Measurements from ENCODE around the gene SBNO2. TPM values are rescaled to one million over a fixed set of nuclear protein-coding genes. Genes with fewer than 3 reads are reported as not detected.

Gene SBNO2
- total and polyA plus RNA-seq, 9 of the 15 experiments (the other 6 are each of a cell fraction or from before 2014, with no cell fraction given): 0.01 to 46.2 (median 6.7) TPM

DNA sequence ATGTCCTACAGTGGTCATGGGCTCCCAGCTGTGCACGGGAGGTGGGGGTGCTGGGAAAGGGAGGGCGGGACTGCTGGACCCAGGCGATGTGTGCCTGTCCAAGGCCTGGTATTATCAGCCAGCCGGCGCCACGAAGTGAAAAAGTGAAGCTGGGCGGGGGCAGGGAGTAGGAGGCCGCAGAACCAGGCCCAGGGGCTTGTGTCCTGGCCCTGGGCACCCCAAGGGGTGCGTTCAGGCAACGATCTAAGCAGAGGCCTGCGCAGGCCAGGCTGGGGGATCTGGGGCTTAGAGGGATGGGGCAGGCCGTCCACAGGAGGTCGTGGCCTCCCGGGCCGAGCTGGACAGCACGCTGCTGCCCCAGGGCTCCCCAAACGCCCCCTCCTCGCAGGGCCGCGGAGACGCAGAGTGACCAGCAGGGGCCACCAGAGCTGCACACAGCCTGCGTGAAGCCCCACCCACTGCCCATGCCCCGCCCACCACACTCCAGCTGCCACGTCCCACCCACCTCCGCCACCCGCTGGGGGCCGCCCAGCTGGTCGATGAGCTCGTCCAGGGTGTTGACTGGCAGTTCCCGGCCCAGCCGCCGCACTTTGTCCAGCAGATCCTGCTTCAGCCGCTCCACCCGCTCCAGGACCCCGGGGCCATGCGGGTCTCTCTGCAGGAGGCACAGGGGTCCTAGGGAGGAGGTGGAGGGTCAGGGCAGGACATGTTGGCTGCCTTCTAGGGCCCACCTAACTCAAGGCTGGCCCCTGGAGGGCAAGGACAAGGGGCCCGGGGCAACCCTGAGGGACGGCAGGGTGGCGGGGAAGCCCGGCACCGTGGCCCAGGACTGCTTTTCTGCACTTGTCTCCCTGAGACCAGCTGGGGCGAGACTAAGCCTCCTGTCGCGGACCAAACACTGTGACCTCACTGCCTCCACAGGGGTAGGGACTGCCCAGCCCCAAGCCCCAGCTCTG, 60.8 kb downstream of the SBNO2 start (continued):
- TF ChIP-seq TCF7 (IDR thresholded peaks at IDR 0.05; ENCODE audit: borderline replicate concordance) (no peak), ZNF121 (CRISPR knock-in tag; conservative IDR thresholded peaks at IDR 0.05) (no peak), KLF1 (tag; IDR thresholded peaks at IDR 0.05) (no peak), FOXP1 (CRISPR knock-in tag; IDR thresholded peaks at IDR 0.05) (0 out of 2 replicates have a peak, but pooled peaks have one; percentile 9), ZFX (CRISPR knock-in tag; IDR thresholded peaks at IDR 0.05) (peak; percentile 59), NR2C1 (IDR thresholded peaks at IDR 0.05) (no peak), NR2C1 (tag; IDR thresholded peaks at IDR 0.05) (no peak), ATF7 (IDR thresholded peaks at IDR 0.05) (no peak; the same call in 1 of the 2 replicates), KAT7 (CRISPR knock-in tag; IDR thresholded peaks at IDR 0.05; ENCODE audit: borderline replicate concordance) (no peak; the same call in 1 of the 2 replicates), PCBP1 (IDR thresholded peaks at IDR 0.05; ENCODE audit: low read depth, low read length, poor library complexity, severe bottlenecking) (no peak), ZNF75A (CRISPR knock-in tag; IDR thresholded peaks at IDR 0.05) (no peak), CXXC5 (CRISPR knock-in tag; IDR thresholded peaks at IDR 0.05) (peak; percentile 38), ZFPM2 (CRISPR knock-in tag; IDR thresholded peaks at IDR 0.05) (no peak), MTF1 (CRISPR knock-in tag; IDR thresholded peaks at IDR 0.05; ENCODE audit: borderline replicate concordance) (no peak)
- TF ChIP-seq, protein P1, sequence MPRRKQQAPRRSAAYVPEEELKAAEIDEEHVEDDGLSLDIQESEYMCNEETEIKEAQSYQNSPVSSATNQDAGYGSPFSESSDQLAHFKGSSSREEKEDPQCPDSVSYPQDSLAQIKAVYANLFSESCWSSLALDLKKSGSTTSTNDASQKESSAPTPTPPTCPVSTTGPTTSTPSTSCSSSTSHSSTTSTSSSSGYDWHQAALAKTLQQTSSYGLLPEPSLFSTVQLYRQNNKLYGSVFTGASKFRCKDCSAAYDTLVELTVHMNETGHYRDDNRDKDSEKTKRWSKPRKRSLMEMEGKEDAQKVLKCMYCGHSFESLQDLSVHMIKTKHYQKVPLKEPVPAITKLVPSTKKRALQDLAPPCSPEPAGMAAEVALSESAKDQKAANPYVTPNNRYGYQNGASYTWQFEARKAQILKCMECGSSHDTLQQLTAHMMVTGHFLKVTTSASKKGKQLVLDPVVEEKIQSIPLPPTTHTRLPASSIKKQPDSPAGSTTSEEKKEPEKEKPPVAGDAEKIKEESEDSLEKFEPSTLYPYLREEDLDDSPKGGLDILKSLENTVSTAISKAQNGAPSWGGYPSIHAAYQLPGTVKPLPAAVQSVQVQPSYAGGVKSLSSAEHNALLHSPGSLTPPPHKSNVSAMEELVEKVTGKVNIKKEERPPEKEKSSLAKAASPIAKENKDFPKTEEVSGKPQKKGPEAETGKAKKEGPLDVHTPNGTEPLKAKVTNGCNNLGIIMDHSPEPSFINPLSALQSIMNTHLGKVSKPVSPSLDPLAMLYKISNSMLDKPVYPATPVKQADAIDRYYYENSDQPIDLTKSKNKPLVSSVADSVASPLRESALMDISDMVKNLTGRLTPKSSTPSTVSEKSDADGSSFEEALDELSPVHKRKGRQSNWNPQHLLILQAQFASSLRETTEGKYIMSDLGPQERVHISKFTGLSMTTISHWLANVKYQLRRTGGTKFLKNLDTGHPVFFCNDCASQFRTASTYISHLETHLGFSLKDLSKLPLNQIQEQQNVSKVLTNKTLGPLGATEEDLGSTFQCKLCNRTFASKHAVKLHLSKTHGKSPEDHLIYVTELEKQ (CRISPR knock-in tag; IDR thresholded peaks at IDR 0.05): no peak
- TF ChIP-seq, protein P2, sequence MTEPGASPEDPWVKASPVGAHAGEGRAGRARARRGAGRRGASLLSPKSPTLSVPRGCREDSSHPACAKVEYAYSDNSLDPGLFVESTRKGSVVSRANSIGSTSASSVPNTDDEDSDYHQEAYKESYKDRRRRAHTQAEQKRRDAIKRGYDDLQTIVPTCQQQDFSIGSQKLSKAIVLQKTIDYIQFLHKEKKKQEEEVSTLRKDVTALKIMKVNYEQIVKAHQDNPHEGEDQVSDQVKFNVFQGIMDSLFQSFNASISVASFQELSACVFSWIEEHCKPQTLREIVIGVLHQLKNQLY (CRISPR knock-in tag; conservative IDR thresholded peaks at IDR 0.05): no peak
